Measurements from ENCODE around the gene ELOVL1. TPM values are rescaled to one million over a fixed set of nuclear protein-coding genes. Genes with fewer than 3 reads are reported as not detected.

The ELOVL1 gene
- 131 to 158 TPM (median 137 TPM) in 5 replicates for total RNA-seq (2022; extraction: Qiagen RNA extraction)

DNA sequence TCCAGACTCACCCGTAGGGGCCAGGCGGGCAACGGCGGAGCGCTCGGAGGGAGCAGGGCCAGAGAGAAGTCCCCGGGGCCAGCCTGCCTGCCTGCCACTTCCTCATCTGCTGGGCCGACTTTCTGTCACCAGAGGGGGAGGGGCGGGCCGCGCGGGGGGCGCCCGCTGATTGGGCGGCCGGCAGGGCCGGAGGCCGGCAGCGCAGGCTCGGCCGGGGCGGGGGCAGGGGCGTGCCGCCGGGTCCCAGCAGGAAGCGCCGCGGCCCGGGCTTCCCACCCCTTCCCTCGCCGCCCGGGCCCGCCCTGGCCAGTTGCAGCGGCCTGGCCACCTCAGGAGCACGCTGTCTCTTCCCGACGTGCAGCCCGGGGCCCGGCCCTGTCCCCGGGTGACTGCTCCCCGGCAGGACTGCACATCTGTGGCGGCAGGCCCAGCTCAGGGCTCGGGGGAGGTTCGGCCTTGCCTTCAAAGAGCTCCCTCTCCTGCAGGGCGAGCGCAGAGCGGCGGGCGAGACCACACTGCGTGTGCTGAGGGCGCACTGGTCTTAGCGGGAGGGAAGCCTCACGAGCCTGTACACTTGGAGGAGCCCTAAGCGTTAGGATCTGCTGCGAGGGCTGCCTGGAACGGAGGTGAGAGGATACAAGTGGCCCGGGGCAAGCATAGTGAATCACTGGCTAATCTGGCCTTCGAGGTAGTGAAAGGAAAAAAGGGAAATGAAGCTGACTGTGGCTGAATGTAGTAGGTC lies at the start of gene ELOVL1:
Gene ELOVL1 (minus strand): TSS at position 108 of the 742 bp plus-strand sequence. CDS start 2,402 bp downstream, outside the sequence.

GRCh38 chr1:43389326-43390313 lies 21.8 kb upstream of the ELOVL1 start, which contains the start of the genes MED8 and SZT2:
Gene MED8 (minus strand): TSS chr1:43389800. CDS start chr1:43389764, 36 bp downstream.
Gene SZT2 (plus strand): TSS chr1:43389899. CDS start chr1:43389969, 70 bp downstream.

GRCh38 chr1:43358746-43359693 lies 8.8 kb downstream of the ELOVL1 start, which contains the start of gene CDC20:
Gene CDC20 (plus strand): TSS chr1:43358981. CDS start chr1:43359216, 235 bp downstream.

DNA sequence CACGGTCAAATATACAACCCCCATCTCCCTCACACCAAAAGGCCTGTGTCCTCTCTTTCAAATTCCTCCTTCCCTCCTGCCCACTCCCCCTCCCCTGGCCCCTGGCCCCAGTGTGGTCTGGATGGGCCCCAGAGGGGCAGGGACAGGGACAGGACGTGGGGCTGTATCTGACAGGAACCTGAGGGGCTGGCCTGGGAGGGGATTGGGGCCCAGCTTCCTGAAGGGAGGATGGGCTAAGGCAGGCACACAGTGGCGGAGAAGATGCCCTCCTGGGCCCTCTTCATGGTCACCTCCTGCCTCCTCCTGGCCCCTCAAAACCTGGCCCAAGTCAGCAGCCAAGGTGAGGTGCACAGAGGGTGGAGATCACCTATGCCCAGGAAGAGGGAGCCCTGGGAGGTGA lies 30.2 kb downstream of the ELOVL1 start, which contains the start of gene MPL:
Gene MPL (plus strand): TSS at position 231 of the 400 bp plus-strand sequence. CDS start 31 bp downstream, at position 262.

Other genes with a start within 250 kb of the ELOVL1 start
- gene EBNA1BP2, start 195.7 kb downstream of the ELOVL1 start, total RNA-seq (2022; extraction: Qiagen RNA extraction), result 178 to 195 TPM (median 180 TPM) in 5 replicates
- 0.22 to 0.65 TPM (median 0.39 TPM) in 5 replicates for gene CFAP57, start 195.7 kb downstream of the ELOVL1 start, total RNA-seq (2022; extraction: Qiagen RNA extraction)
- not detected in 5 replicates for gene TMEM125, start 98.0 kb downstream of the ELOVL1 start, total RNA-seq (2022; extraction: Qiagen RNA extraction)
- not detected in 5 replicates for gene C1orf210, start 82.4 kb downstream of the ELOVL1 start, total RNA-seq (2022; extraction: Qiagen RNA extraction)
- not detected in 5 replicates for gene TIE1, start 67.0 kb downstream of the ELOVL1 start, total RNA-seq (2022; extraction: Qiagen RNA extraction)
- gene MPL, start 30.2 kb downstream of the ELOVL1 start, total RNA-seq (2022; extraction: Qiagen RNA extraction), result 0.23 TPM in 1 of 5 replicates, not detected in the others
- 178 to 205 TPM (median 195 TPM) in 5 replicates for gene CDC20, start 9.0 kb downstream of the ELOVL1 start, total RNA-seq (2022; extraction: Qiagen RNA extraction)
- 34.7 to 37.6 TPM (median 36.1 TPM) in 5 replicates for gene MED8, start 21.8 kb upstream of the ELOVL1 start, total RNA-seq (2022; extraction: Qiagen RNA extraction)
- gene SZT2, start 21.9 kb upstream of the ELOVL1 start, total RNA-seq (2022; extraction: Qiagen RNA extraction), result 4.8 to 9.4 TPM (median 6.5 TPM) in 5 replicates
- gene HYI, start 85.9 kb upstream of the ELOVL1 start, total RNA-seq (2022; extraction: Qiagen RNA extraction), result 12.2 to 17.2 TPM (median 16.2 TPM) in 5 replicates
- gene PTPRF, start 162.9 kb upstream of the ELOVL1 start, total RNA-seq (2022; extraction: Qiagen RNA extraction), result 81.1 to 113 TPM (median 93.5 TPM) in 5 replicates

Measured in A549 treated with Mapracorat at 1 μM for 4 hours (cell line).